Natural killer cell (primary cell): ENCODE data around the gene KRCC1. TPM values are rescaled to one million over a fixed set of nuclear protein-coding genes. Genes with fewer than 3 reads are reported as not detected.
"Not testable (repeated sequence)": the region's sequence is repeated elsewhere in the genome, so short reads cannot be mapped to it uniquely, and the experiment has no call there.

ENCODE experiments used
- ATAC-seq, 3 donors: fragments of 150-1000 bp in 2 of 3; fragments of 200-7000 bp in 1 of 3; cut with Tn5 transposase; 1 replicate in 1 of 3; 2 replicates in 2 of 3; pipeline ENCODE4 v1.10.0; 2021; ENCODE audit warnings: mild to moderate bottlenecking in 2 of 3, moderate library complexity in 2 of 3
- DNase-seq, 2 donors: peaks; one replicate each; pipeline versions ENCODE4 v3.0.0 to v3.0.0-alpha.2; 2013 to 2021; ENCODE audit warnings: mixed read lengths in 1 of 2
- H3K27ac ChIP-seq: one replicate; pipeline ENCODE4 v1.5.1; 2013; ENCODE audit warnings: mild to moderate bottlenecking, low read length
- H3K27me3 ChIP-seq: one replicate; pipeline ENCODE4 v1.6.1; 2013; ENCODE audit warnings: low read length; ENCODE audit not compliant: control insufficient read depth, insufficient read depth
- H3K36me3 ChIP-seq: one replicate; pipeline ENCODE4 v1.6.1; 2013; ENCODE audit warnings: low read length; ENCODE audit not compliant: control insufficient read depth, insufficient read depth
- H3K4me1 ChIP-seq: one replicate; pipeline ENCODE4 v1.6.1; 2013; ENCODE audit warnings: low read length; ENCODE audit not compliant: control insufficient read depth, insufficient read depth
- H3K4me3 ChIP-seq: one replicate; pipeline ENCODE4 v1.5.1; 2013; ENCODE audit warnings: low read length
- H3K9me3 ChIP-seq: one replicate; pipeline ENCODE4 v1.6.1; 2013; ENCODE audit warnings: low read length; ENCODE audit not compliant: control insufficient read depth, insufficient read depth
- H3K27ac Mint-ChIP-seq, 2 donors: one replicate each; pipeline ENCODE4 v1.8.0; 2022; ENCODE audit warnings: mild to moderate bottlenecking in 2 of 2, mixed read lengths in 2 of 2, moderate library complexity in 1 of 2
- H3K27me3 Mint-ChIP-seq, 2 donors: one replicate each; pipeline ENCODE4 v1.8.0; 2022; ENCODE audit warnings: low read depth in 2 of 2, mixed read lengths in 2 of 2
- H3K36me3 Mint-ChIP-seq: one replicate; pipeline ENCODE4 v1.8.0; 2022; ENCODE audit warnings: mixed read lengths
- H3K4me1 Mint-ChIP-seq, 2 donors: one replicate each; pipeline ENCODE4 v1.8.0; 2022; ENCODE audit warnings: mixed read lengths in 2 of 2
- H3K4me3 Mint-ChIP-seq: one replicate; pipeline ENCODE4 v1.8.0; 2022; ENCODE audit warnings: mild to moderate bottlenecking, moderate library complexity, mixed read lengths
- H3K9me3 Mint-ChIP-seq, 2 donors: one replicate each; pipeline ENCODE4 v1.8.0; 2022; ENCODE audit warnings: mixed read lengths in 2 of 2
- WGBS: methylation state at CpG from one replicate; pipeline ENCODE4 v1.1.7; 2013; ENCODE audit warnings: missing lambda C conversion rate; ENCODE audit not compliant: insufficient coverage; 5-methylcytosine and 5-hydroxymethylcytosine counted together
- intact Hi-C: fragments of 100-400 bp; cut with micrococcal nuclease; formaldehyde crosslinking; loops from one replicate; pipeline ENCODE4 v1.14.2; 2022
- total RNA-seq, 4 donors: library from RNA; stranded (reverse); fragments of 120-200 nt in 1 of 4; gene quantifications; one replicate each; pipeline versions ENCODE4 v1.2.3 to v1.2.4, GENCODE V29; 2013 to 2022

KRCC1 gene
- total RNA-seq, 3 donors from 2014 or later (not counting 1 experiment from before 2014, with no cell fraction given) = 9.0 to 17.0 (median 10.5) TPM

DNA sequence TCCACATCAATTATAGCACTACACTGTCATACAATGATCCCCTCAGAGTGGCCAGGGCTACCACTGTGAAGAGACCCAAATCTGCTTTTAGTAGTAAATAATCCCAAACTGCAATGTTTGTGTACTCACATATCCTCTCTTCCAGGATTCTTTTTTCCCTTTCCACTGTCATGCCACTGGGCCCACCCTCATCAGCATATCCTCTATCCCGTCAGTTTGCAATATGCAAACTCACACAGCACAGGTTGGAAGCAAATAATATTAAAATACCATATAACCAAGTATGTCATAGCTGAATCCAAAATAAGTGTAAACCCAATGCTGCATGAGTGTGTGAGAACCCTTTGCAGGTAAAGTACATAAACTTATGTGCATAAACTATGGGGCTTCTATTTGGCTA is 68.1 kb downstream of the KRCC1 start:
- H3K36me3 Mint-ChIP-seq, H3K4me1 ChIP-seq, intact Hi-C loops, H3K4me1 Mint-ChIP-seq, H3K27me3 ChIP-seq, H3K27ac ChIP-seq, H3K9me3 ChIP-seq, ATAC-seq, H3K4me3 ChIP-seq, DNase-seq, H3K36me3 ChIP-seq, H3K9me3 Mint-ChIP-seq, H3K4me3 Mint-ChIP-seq, H3K27ac Mint-ChIP-seq, H3K27me3 Mint-ChIP-seq: not testable (repeated sequence)
- WGBS = no CpG with 5 or more reads among the region's 1 CpG

DNA sequence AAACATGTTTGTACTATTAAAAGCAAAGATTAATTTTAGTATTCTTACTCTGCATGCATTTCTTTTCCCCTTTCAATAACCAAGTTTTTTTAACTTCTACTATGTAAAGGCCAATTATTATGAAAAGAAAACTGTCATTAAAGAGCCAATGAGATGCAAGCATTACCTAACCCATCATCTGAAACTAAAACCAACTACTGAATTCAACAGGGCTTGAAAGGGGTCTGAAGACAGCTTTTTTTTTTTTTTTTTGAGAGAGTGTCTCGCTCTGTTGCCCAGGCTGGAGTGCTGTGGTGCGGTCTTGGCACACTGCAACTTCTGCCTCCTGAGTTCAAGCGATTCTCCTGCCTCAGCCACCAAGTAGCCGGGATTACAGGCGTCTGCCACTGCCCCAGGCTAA is 69.7 kb downstream of the KRCC1 start:
- H3K9me3 Mint-ChIP-seq, DNase-seq, H3K27me3 Mint-ChIP-seq, ATAC-seq, H3K4me3 Mint-ChIP-seq, H3K27ac ChIP-seq, H3K36me3 ChIP-seq, H3K27ac Mint-ChIP-seq, intact Hi-C loops, H3K36me3 Mint-ChIP-seq, H3K27me3 ChIP-seq, H3K9me3 ChIP-seq, H3K4me3 ChIP-seq, H3K4me1 Mint-ChIP-seq, H3K4me1 ChIP-seq: not testable (repeated sequence)
- 54% methylated on average over 2 of the region's 5 CpGs for WGBS

DNA sequence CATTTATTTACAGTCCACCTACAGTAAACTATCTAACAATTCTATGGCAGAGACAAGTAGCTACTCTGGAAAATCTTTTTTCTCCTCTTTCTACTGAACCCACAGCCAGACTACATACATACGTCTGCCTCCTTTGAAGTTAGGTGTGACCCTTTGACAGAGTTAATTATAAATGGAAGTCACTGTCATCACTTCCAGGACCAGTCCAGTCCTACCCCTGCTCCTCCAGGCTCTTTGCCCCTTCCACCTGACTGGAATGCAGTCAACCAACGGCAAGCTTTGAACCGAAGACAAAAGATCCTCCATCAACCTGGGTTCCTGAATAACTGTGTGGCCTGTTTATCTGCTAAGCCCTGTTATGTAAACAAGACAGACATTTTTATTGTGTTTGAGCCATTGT is 74.4 kb downstream of the KRCC1 start:
- no CpG with 5 or more reads among the region's 3 CpGs for WGBS
- H3K4me1 Mint-ChIP-seq, H3K36me3 Mint-ChIP-seq, H3K27ac Mint-ChIP-seq, H3K9me3 ChIP-seq, intact Hi-C loops, H3K36me3 ChIP-seq, DNase-seq, H3K4me1 ChIP-seq, H3K27me3 ChIP-seq, H3K27me3 Mint-ChIP-seq, H3K27ac ChIP-seq, H3K9me3 Mint-ChIP-seq, H3K4me3 ChIP-seq, ATAC-seq, H3K4me3 Mint-ChIP-seq: not testable (repeated sequence)

Other genes with a start within 250 kb of the KRCC1 start
- 1 to 10 TPM in 2 of 3 donors, under 1 TPM in 1; 0.66 to 7.0 (median 1.8) TPM for gene RGPD2, start 230.0 kb downstream of the KRCC1 start, total RNA-seq
- gene RNU2-63P, start 39.2 kb downstream of the KRCC1 start, total RNA-seq = 100 to 1,000 TPM in 1 of 3 donors, 10 to 100 TPM in 2; 46.9 to 117 (median 48.3) TPM
- not detected for gene SMYD1, start 12.0 kb upstream of the KRCC1 start, total RNA-seq
- not detected for gene FABP1, start 72.3 kb upstream of the KRCC1 start, total RNA-seq
- 1 to 10 TPM; 1.2 to 4.6 (median 2.4) TPM for gene THNSL2, start 114.6 kb upstream of the KRCC1 start, total RNA-seq